ENCODE results near the gene KCNK13. TPM values are rescaled to one million over a fixed set of nuclear protein-coding genes. Genes with fewer than 3 reads are reported as not detected.

KCNK13 gene
- total RNA-seq, 4 donors from 2014 or later: 0.10 to 0.81 (median 0.19) TPM; not detected in 1

DNA sequence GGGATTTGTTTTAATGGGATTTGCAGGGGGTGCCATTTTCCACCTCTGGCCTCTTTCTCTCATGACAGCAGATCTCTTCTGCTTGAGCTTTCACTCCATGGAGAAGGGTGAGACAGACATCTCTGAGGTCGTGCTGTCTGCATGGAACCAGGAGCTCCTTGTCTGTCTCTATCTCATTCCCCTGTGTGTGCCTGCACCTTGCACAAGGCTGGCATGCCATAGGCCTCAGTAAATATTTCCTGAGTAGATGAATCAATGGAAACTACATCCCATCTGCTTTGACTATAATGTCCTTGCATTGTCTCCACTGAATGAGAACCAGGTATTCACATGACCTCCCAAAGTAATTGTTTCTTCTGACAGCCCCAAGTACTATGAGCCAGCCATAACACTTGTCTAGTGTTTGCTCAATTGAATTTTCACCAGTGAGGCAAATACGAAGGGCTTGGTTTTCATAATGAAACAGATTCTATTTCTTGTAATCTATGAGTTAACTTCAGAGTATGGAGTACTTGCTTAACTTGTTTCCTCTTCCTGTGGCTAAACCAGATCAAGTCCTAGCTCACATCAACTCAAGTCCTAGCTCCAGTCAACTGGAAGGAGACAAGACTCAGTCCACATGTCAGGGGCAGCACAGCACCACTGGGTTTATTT lies 32.3 kb downstream of the KCNK13 start:
- ATAC-seq: no peak
- Histone ChIP-seq H3K36me3 (no peaks in the 10 kb centered on the region), H3K9me3 (no peaks in the 10 kb centered on the region), H3K4me1 (peaks cover 0 to 8% (median 0%) of the 10 kb centered on the region in 3 donors), H3K4me3 (no peak overlapping the region), H3K27me3 (no peaks in the 10 kb centered on the region), H3K27ac (no peak overlapping the region)
- WGBS, 2 donors (ENCODE audit: low coverage in 1 of 2): 79 to 93% methylated on average over 2 of the region's 2 CpGs
- no peak for TF ChIP-seq POLR2A (IDR thresholded peaks at IDR 0.05)
- no peak for TF ChIP-seq EP300 (IDR thresholded peaks at IDR 0.05)
- no peak for TF ChIP-seq CTCF (IDR thresholded peaks at IDR 0.05)
- TF ChIP-seq POLR2AphosphoS5 (IDR thresholded peaks at IDR 0.05): no peak

- no peaks in the 10 kb centered on the region for H3K9me3 ChIP-seq
- H3K36me3 ChIP-seq: no peaks in the 10 kb centered on the region
- no peaks in the 10 kb centered on the region for H3K27me3 ChIP-seq
- H3K4me1 ChIP-seq: peaks cover 0 to 8% (median 0%) of the 10 kb centered on the region in 3 donors
- no peak for TF ChIP-seq POLR2AphosphoS5 (IDR thresholded peaks at IDR 0.05)
- TF ChIP-seq POLR2A (IDR thresholded peaks at IDR 0.05): no peak
- no peak for TF ChIP-seq EP300 (IDR thresholded peaks at IDR 0.05)
- no peak for TF ChIP-seq CTCF (IDR thresholded peaks at IDR 0.05)
- H3K27ac ChIP-seq: no peak overlapping the region
- H3K4me3 ChIP-seq: no peak overlapping the region
- WGBS, 2 donors (ENCODE audit: low coverage in 1 of 2): 75 to 81% methylated on average over 4 of the region's 4 CpGs
- no peak for ATAC-seq
Observed at GRCh38 chr14:90095096-90095495, 33.3 kb downstream of the KCNK13 start.

GRCh38 chr14:90096566-90096965 lies 34.8 kb downstream of the KCNK13 start:
- H3K4me1 ChIP-seq: peaks cover 0 to 1% (median 0%) of the 10 kb centered on the region in 3 donors
- H3K27ac ChIP-seq: no peak overlapping the region
- TF ChIP-seq POLR2A (IDR thresholded peaks at IDR 0.05): no peak
- TF ChIP-seq POLR2AphosphoS5 (IDR thresholded peaks at IDR 0.05): no peak
- TF ChIP-seq EP300 (IDR thresholded peaks at IDR 0.05): no peak
- TF ChIP-seq CTCF (IDR thresholded peaks at IDR 0.05): no peak
- H3K4me3 ChIP-seq: no peak overlapping the region
- WGBS, 2 donors (ENCODE audit: low coverage in 1 of 2): 86% methylated on average over 1 of the region's 1 CpG; no CpG with 5 or more reads in 1 of the 2 donors
- no peak for ATAC-seq
- H3K9me3 ChIP-seq: no peaks in the 10 kb centered on the region
- no peaks in the 10 kb centered on the region for H3K36me3 ChIP-seq
- H3K27me3 ChIP-seq: no peaks in the 10 kb centered on the region

- H3K9me3 ChIP-seq: no peaks in the 10 kb centered on the region
- no peak overlapping the region for H3K27ac ChIP-seq
- no peaks in the 10 kb centered on the region for H3K27me3 ChIP-seq
- 76 to 100% methylated on average over 2 to 3 of the region's 3 CpGs for WGBS, 2 donors (ENCODE audit: low coverage in 1 of 2)
- no peak for ATAC-seq
- no peak overlapping the region for H3K4me3 ChIP-seq
- H3K36me3 ChIP-seq: no peaks in the 10 kb centered on the region
- TF ChIP-seq CTCF (IDR thresholded peaks at IDR 0.05) (no peak), POLR2AphosphoS5 (IDR thresholded peaks at IDR 0.05) (no peak), EP300 (IDR thresholded peaks at IDR 0.05) (no peak), POLR2A (IDR thresholded peaks at IDR 0.05) (no peak)
- no peaks in the 10 kb centered on the region for H3K4me1 ChIP-seq
Observed at GRCh38 chr14:90103808-90104207, 42.0 kb downstream of the KCNK13 start.

DNA sequence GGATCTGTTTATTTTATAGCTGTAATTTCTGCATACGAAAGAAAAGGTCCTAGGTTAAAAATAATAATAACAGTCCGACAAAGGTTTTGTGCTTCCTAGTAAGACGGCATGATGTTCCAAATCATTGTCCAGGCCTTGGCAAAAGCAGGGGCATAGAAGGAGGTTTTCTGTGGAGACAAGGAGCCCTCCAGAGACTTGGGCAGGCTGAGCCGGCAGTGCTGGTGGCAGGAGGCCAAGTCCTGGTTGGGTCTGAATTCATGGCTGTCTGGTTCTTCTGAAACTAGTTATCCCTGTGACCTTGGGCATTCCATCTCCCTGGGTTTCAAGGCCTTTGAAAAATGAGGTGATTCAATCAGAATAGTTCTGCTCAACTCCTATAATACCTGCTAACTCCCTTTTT lies 44.0 kb downstream of the KCNK13 start:
- no peaks in the 10 kb centered on the region for H3K9me3 ChIP-seq
- no peak for TF ChIP-seq CTCF (IDR thresholded peaks at IDR 0.05)
- no peak for TF ChIP-seq EP300 (IDR thresholded peaks at IDR 0.05)
- no peak for TF ChIP-seq POLR2A (IDR thresholded peaks at IDR 0.05)
- no peak for TF ChIP-seq POLR2AphosphoS5 (IDR thresholded peaks at IDR 0.05)
- no peaks in the 10 kb centered on the region for H3K36me3 ChIP-seq
- H3K27me3 ChIP-seq: peaks cover 9% of the 10 kb centered on the region
- no peak overlapping the region for H3K27ac ChIP-seq
- no peaks in the 10 kb centered on the region for H3K4me1 ChIP-seq
- ATAC-seq: no peak
- WGBS, 2 donors (ENCODE audit: low coverage in 1 of 2): 27 to 43% methylated on average over 3 to 4 of the region's 4 CpGs
- no peak overlapping the region for H3K4me3 ChIP-seq

Data from gastroesophageal sphincter (tissue), 4 donors.